KMS-11 (cell line): ENCODE measurements around the gene STN1.

ENCODE experiments used
- H2AFZ ChIP-seq: fragments of 200-600 bp; sonication (generic); 2 replicates; pipeline ENCODE4 v1.6.1; 2016; ENCODE audit warnings: antibody characterized with exemption, mixed run types, low read depth
- H3K27ac ChIP-seq: fragments of 200-600 bp; sonication (generic); 2 replicates; pipeline ENCODE4 v1.6.1; 2016; ENCODE audit warnings: mild to moderate bottlenecking, mixed run types
- H3K27me3 ChIP-seq: fragments of 200-600 bp; sonication (generic); 2 replicates; pipeline ENCODE4 v1.6.1; 2017; ENCODE audit warnings: mild to moderate bottlenecking, low read depth, mixed run types, moderate library complexity; ENCODE audit not compliant: insufficient read depth
- H3K36me3 ChIP-seq: fragments of 200-600 bp; sonication (generic); 2 replicates; pipeline ENCODE4 v1.6.1; 2017; ENCODE audit warnings: mild to moderate bottlenecking, mixed run types; ENCODE audit not compliant: insufficient read depth
- H3K4me1 ChIP-seq: fragments of 200-600 bp; sonication (generic); 2 replicates; pipeline ENCODE4 v1.6.1; 2016; ENCODE audit warnings: mild to moderate bottlenecking, low read depth, mixed run types; ENCODE audit not compliant: poor library complexity, severe bottlenecking
- H3K4me2 ChIP-seq: fragments of 200-600 bp; sonication (generic); 2 replicates; pipeline ENCODE4 v1.7.0; 2016; ENCODE audit warnings: mild to moderate bottlenecking, mixed run types
- H3K4me3 ChIP-seq: fragments of 200-600 bp; sonication (generic); IDR thresholded peaks from 2 replicates; pipeline ENCODE4 v1.6.1; 2017; ENCODE audit warnings: low read depth, low read length, mixed read lengths; ENCODE audit not compliant: insufficient read depth
- H3K79me2 ChIP-seq: fragments of 200-600 bp; sonication (generic); 2 replicates; pipeline ENCODE4 v1.6.1; 2016; ENCODE audit warnings: low read depth, mixed run types; ENCODE audit not compliant: insufficient read depth
- H3K9ac ChIP-seq: fragments of 200-600 bp; sonication (generic); 2 replicates; pipeline ENCODE4 v1.6.1; 2016; ENCODE audit warnings: mild to moderate bottlenecking, mixed run types
- H4K20me1 ChIP-seq: fragments of 200-600 bp; sonication (generic); 2 replicates; pipeline ENCODE4 v1.6.1; 2016; ENCODE audit warnings: mild to moderate bottlenecking, mixed run types; ENCODE audit not compliant: insufficient read depth
- TF ChIP-seq, protein P1 (sequence below): fragments of 200-600 bp; sonication (generic); conservative IDR thresholded peaks from 2 replicates; pipeline ENCODE4 v1.6.1; 2017; ENCODE audit warnings: low read depth, mild to moderate bottlenecking, antibody characterized with exemption, low read length, moderate library complexity, mixed read lengths

The STN1 gene

DNA sequence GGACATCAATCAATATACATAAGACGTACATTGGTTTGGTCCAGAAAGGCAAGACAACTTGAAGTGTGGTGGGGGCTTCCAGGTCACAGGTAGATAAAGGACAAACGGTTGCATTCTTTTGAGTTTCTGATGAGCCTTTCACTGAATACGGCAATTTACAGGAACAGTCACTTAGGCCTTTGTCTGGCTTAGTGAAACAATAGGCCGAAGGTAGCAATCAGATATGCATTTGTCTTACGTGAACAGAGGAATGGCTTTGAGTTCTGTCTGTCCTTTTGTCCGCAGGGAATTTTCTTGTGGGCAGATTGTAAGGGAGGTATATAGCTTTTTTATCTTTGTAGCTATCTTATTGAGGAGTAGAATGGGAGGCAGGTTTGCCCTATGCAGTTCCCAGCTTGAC lies 10.8 kb upstream of the STN1 start:
- TF ChIP-seq, protein P1, sequence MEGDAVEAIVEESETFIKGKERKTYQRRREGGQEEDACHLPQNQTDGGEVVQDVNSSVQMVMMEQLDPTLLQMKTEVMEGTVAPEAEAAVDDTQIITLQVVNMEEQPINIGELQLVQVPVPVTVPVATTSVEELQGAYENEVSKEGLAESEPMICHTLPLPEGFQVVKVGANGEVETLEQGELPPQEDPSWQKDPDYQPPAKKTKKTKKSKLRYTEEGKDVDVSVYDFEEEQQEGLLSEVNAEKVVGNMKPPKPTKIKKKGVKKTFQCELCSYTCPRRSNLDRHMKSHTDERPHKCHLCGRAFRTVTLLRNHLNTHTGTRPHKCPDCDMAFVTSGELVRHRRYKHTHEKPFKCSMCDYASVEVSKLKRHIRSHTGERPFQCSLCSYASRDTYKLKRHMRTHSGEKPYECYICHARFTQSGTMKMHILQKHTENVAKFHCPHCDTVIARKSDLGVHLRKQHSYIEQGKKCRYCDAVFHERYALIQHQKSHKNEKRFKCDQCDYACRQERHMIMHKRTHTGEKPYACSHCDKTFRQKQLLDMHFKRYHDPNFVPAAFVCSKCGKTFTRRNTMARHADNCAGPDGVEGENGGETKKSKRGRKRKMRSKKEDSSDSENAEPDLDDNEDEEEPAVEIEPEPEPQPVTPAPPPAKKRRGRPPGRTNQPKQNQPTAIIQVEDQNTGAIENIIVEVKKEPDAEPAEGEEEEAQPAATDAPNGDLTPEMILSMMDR = no peak
- no peak overlapping the region for H3K9ac ChIP-seq
- H2AFZ ChIP-seq = no peak overlapping the region
- H3K4me3 ChIP-seq = no peak overlapping the region
- H3K27ac ChIP-seq = no peak overlapping the region
- no peaks in the 10 kb centered on the region for H4K20me1 ChIP-seq
- H3K4me1 ChIP-seq = no peaks in the 10 kb centered on the region
- H3K27me3 ChIP-seq = no peaks in the 10 kb centered on the region
- no peak overlapping the region for H3K4me2 ChIP-seq
- H3K79me2 ChIP-seq = no peaks in the 10 kb centered on the region
- no peaks in the 10 kb centered on the region for H3K36me3 ChIP-seq

DNA sequence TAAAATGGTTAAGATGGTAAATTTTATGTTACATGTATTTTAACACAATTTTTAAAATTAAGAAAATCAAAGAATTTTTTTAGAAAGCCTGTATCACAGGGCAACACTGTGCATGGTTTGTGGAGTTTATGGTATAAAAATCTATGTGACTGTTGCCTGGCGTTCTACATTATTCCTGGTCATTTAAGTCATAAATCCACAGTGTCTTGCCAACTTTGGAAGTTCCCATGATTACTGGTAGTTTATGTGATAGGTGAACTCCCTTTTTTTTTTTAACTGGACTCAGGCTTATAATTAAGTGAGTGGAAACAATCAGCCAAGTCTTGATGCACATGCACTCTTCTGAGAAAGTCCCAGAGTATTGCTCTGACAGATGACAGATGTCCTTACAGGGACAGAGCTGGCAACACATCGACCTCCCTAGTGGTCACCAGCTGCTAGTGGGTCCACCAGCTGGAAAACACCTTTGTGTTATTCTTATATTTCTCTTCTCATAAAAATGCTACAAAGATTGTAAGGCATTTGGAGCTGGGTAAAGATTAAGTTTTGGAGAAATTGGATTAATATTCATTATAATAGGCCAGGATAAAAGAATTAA lies 8.8 kb upstream of the STN1 start:
- TF ChIP-seq, protein P1 = no peak
- H3K4me1 ChIP-seq = no peaks in the 10 kb centered on the region
- no peaks in the 10 kb centered on the region for H3K36me3 ChIP-seq
- no peak overlapping the region for H3K4me2 ChIP-seq
- H3K79me2 ChIP-seq = no peaks in the 10 kb centered on the region
- H3K4me3 ChIP-seq = no peak overlapping the region
- H3K27me3 ChIP-seq = no peaks in the 10 kb centered on the region
- no peak overlapping the region for H3K27ac ChIP-seq
- no peaks in the 10 kb centered on the region for H4K20me1 ChIP-seq
- no peak overlapping the region for H2AFZ ChIP-seq
- no peak overlapping the region for H3K9ac ChIP-seq

DNA sequence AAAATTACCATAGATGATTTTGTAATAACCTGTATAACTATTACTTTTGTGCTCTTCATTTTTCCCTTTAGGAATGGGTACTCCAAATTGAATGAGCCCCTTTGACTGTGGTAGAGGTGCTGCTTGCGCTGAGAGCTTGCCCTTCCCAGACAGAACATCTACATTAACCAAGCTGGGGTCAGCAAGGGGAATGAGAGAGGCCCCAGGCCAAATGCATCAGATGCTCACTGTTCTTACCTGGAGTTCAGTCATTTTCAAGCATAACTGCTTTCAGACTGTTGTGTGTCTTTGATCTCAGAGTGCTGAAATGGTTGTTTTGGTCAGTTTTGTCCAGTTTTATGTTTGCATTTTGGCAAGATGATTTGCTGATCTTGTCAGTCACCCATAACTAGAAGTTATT lies 7.6 kb upstream of the STN1 start:
- Histone ChIP-seq H3K4me1 (no peaks in the 10 kb centered on the region), H3K79me2 (no peaks in the 10 kb centered on the region), H3K9ac (no peak overlapping the region), H2AFZ (no peak overlapping the region), H3K36me3 (no peaks in the 10 kb centered on the region), H3K4me2 (no peak overlapping the region), H4K20me1 (no peaks in the 10 kb centered on the region), H3K4me3 (no peak overlapping the region), H3K27me3 (no peaks in the 10 kb centered on the region), H3K27ac (no peak overlapping the region)
- TF ChIP-seq, protein P1 = no peak

DNA sequence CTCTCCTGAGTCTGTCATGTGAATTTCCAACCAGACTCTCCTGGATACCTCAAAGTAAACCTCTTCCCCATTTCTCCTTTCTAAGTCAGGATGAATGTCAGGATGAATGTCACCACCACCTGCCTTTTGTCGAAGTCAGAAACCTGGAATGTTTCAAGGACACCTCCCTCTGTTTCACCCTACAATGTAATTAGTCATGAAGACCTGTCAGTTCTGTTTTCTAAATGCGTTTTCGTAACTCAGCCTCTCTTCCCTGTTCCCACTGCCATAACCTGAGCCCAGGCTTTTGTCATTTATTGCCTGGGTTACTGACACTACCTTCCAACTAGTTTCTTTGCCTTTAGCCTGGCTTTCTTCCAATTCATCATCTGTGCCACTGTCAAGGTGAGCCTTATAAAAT lies 5.5 kb upstream of the STN1 start:
- no peaks in the 10 kb centered on the region for H3K36me3 ChIP-seq
- H3K27ac ChIP-seq = no peak overlapping the region
- no peaks in the 10 kb centered on the region for H3K27me3 ChIP-seq
- H3K4me2 ChIP-seq = no peak overlapping the region
- TF ChIP-seq, protein P1 = no peak
- H3K9ac ChIP-seq = no peak overlapping the region
- H4K20me1 ChIP-seq = no peaks in the 10 kb centered on the region
- no peaks in the 10 kb centered on the region for H3K79me2 ChIP-seq
- no peak overlapping the region for H3K4me3 ChIP-seq
- no peak overlapping the region for H2AFZ ChIP-seq
- H3K4me1 ChIP-seq = peaks cover 6% of the 10 kb centered on the region

DNA sequence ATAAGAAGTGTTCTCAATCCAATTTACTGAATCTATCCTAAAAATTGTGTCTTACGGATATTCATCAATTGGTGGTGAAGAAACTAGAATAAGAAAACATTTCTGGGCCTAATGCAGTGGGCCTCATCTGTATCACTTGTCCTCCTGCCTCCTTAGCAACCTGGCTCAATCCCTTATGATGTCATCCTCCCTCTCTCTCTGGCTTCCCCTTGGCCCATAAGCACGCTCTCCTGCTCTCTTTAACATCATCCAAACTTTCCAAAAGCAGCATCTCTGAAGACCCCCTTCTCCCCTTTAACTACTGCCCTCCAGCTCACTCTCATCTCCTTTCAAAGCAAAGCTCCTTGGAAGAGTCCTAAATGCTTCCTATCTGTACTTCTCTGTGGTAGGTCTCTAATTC lies 4.7 kb upstream of the STN1 start:
- Histone ChIP-seq H4K20me1 (no peaks in the 10 kb centered on the region), H3K27ac (no peak overlapping the region), H3K9ac (no peak overlapping the region), H3K27me3 (no peaks in the 10 kb centered on the region), H3K36me3 (no peaks in the 10 kb centered on the region), H3K4me3 (no peak overlapping the region), H3K4me1 (peaks cover 6% of the 10 kb centered on the region), H2AFZ (no peak overlapping the region), H3K4me2 (no peak overlapping the region), H3K79me2 (no peaks in the 10 kb centered on the region)
- TF ChIP-seq, protein P1 = no peak
